ENCODE data around the gene TCF7L2.

DNA sequence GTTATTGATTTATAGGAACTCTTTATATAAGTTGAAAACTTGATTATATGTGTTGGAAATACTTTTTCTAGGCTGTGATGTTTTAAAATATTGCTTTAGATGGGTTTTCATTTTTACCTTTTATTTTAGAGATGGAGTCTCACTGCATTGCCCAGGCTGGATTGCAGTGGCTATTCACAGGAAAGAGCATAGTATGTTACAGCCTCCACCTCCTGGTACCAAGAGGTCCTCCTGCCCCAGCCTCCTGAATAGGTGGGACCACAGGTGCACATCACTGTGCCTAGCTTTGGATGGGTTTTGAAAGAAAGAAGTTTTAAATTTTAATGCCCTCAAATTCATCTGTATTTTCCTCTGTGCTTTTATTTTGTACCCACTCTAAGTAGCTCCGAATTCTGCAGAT is 105.4 kb downstream of the TCF7L2 start:
- TF ChIP-seq POLR2A (IDR thresholded peaks at IDR 0.05) (no peak), EP300 (IDR thresholded peaks at IDR 0.05) (no peak)
- TF ChIP-seq, protein P1, sequence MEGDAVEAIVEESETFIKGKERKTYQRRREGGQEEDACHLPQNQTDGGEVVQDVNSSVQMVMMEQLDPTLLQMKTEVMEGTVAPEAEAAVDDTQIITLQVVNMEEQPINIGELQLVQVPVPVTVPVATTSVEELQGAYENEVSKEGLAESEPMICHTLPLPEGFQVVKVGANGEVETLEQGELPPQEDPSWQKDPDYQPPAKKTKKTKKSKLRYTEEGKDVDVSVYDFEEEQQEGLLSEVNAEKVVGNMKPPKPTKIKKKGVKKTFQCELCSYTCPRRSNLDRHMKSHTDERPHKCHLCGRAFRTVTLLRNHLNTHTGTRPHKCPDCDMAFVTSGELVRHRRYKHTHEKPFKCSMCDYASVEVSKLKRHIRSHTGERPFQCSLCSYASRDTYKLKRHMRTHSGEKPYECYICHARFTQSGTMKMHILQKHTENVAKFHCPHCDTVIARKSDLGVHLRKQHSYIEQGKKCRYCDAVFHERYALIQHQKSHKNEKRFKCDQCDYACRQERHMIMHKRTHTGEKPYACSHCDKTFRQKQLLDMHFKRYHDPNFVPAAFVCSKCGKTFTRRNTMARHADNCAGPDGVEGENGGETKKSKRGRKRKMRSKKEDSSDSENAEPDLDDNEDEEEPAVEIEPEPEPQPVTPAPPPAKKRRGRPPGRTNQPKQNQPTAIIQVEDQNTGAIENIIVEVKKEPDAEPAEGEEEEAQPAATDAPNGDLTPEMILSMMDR (IDR thresholded peaks at IDR 0.05): no peak

Measured in tibial nerve (tissue), 4 donors.